Common myeloid progenitor, CD34-positive (primary cell): ENCODE measurements around the gene ADAMTSL1.

Source experiments
- CTCF ChIA-PET: fragments of 350-600 bp; sonication (Branson Sonifier 250); formaldehyde crosslinking; loops from one replicate; lab custom pipeline; 2021; ENCODE audit warnings: antibody characterized with exemption; lab: Charles Lee
- POLR2A ChIA-PET: fragments of 350-600 bp; sonication (Branson Sonifier 250); formaldehyde crosslinking; loops from one replicate; lab custom pipeline; 2021; ENCODE audit warnings: antibody characterized with exemption; lab: Charles Lee
- DNase-seq, 3 donors: peaks; one replicate each; pipeline versions ENCODE4 v3.0.0 to v3.0.0-alpha.2; 2013
- H3K27ac ChIP-seq, 2 experiments: 1 replicate in 1 of 2; 2 replicates in 1 of 2; pipeline ENCODE4 v1.7.0; 2013; ENCODE audit warnings: inconsistent platforms in 2 of 2, low read length in 2 of 2, mild to moderate bottlenecking in 2 of 2, low read depth in 1 of 2, moderate library complexity in 1 of 2; ENCODE audit not compliant: severe bottlenecking in 2 of 2, insufficient read depth in 1 of 2, poor library complexity in 1 of 2
- H3K27me3 ChIP-seq, 5 experiments: replicated peaks in 2 of 5; 1 replicate in 3 of 5; 2 replicates in 2 of 5; pipeline versions ENCODE4 v1.6.1 to v1.7.0; 2013; ENCODE audit warnings: low read length in 4 of 5, mild to moderate bottlenecking in 2 of 5, moderate library complexity in 2 of 5, inconsistent platforms in 1 of 5; ENCODE audit not compliant: insufficient read depth in 5 of 5, control insufficient read depth in 4 of 5
- H3K36me3 ChIP-seq, 4 experiments: 1 replicate in 2 of 4; 2 replicates in 2 of 4; pipeline versions ENCODE4 v1.6.1 to v1.7.0; 2013; ENCODE audit warnings: low read length in 3 of 4, control low read depth in 1 of 4, mild to moderate bottlenecking in 1 of 4; ENCODE audit not compliant: control insufficient read depth in 4 of 4, insufficient read depth in 4 of 4
- H3K4me1 ChIP-seq, 4 experiments: 1 replicate in 3 of 4; 2 replicates in 1 of 4; pipeline versions ENCODE4 v1.6.1 to v1.7.1; 2013; ENCODE audit warnings: low read length in 3 of 4, mild to moderate bottlenecking in 3 of 4, control low read depth in 1 of 4, inconsistent platforms in 1 of 4, moderate library complexity in 1 of 4; ENCODE audit not compliant: control insufficient read depth in 4 of 4, insufficient read depth in 4 of 4; ENCODE audit errors: control extremely low read depth in 1 of 4
- H3K4me3 ChIP-seq, 7 experiments: 1 replicate in 4 of 7; 2 replicates in 3 of 7; pipeline versions ENCODE4 v1.5.1 to v1.7.0; 2013; ENCODE audit warnings: mild to moderate bottlenecking in 7 of 7, low read length in 6 of 7, moderate library complexity in 6 of 7, inconsistent platforms in 2 of 7, low read depth in 2 of 7, control low read depth in 1 of 7; ENCODE audit not compliant: insufficient read depth in 4 of 7, control insufficient read depth in 1 of 7; ENCODE audit errors: extremely low read depth in 1 of 7
- H3K9me3 ChIP-seq, 5 experiments: 1 replicate in 4 of 5; 2 replicates in 1 of 5; pipeline versions ENCODE4 v1.6.1 to v1.7.1; 2013; ENCODE audit warnings: low read length in 4 of 5, mild to moderate bottlenecking in 2 of 5, inconsistent platforms in 1 of 5, low read depth in 1 of 5, moderate library complexity in 1 of 5; ENCODE audit not compliant: control insufficient read depth in 4 of 5, insufficient read depth in 2 of 5; ENCODE audit errors: control extremely low read depth in 1 of 5
- WGBS: methylation state at CpG from one replicate; pipeline ENCODE4 v1.1.5; 2013; ENCODE audit not compliant: insufficient coverage; 5-methylcytosine and 5-hydroxymethylcytosine counted together

Gene ADAMTSL1

DNA sequence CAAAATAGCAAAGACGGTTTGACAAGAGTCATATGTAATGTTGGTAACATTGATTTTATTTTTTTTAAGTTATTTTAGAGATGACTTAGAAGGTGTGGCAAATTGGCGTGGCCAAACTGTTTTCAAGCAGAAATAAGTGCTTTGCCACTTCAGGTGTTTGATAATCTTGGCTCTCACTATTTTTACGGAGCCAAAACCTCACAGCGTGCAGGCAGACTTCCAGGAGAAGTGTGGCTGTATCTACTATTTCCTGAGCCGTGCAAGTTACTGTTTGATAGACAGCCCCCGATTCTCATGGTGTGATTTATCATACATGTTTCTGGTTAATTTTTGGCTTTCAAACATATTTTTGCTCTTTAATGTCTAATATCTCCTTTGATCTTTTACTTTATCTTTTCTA is 269.5 kb downstream of the ADAMTSL1 start:
- DNase-seq = no peak
- POLR2A ChIA-PET = no interaction called here
- no peaks in the 10 kb centered on the region for H3K36me3 ChIP-seq
- no peaks in the 10 kb centered on the region for H3K27me3 ChIP-seq
- H3K27ac ChIP-seq = no peak overlapping the region
- no peaks in the 10 kb centered on the region for H3K9me3 ChIP-seq
- H3K4me3 ChIP-seq = no peak overlapping the region
- 69% methylated on average over 4 of the region's 6 CpGs for WGBS
- CTCF ChIA-PET = no interaction called here
- H3K4me1 ChIP-seq = no peaks in the 10 kb centered on the region

DNA sequence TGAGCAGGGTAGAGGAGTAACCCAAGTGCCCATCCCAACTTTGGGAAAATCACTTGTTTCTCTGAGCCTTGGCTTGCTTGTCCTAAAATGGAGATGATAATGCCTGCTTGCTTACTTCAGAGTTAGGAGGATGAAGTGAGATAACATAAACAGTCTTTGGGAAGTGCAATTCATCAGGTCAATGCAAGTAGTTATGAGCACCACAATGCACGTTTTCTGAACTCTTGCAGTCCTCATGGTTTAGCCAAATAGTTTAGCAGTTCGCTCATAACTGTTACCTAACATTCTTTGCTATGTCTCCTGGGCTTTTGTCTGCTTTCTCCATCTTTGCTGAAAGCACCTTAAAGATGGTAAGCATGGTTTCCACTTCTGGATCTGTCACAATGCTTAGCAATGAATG is 270.0 kb downstream of the ADAMTSL1 start:
- no peak for DNase-seq
- H3K27me3 ChIP-seq = no peaks in the 10 kb centered on the region
- no peak overlapping the region for H3K4me3 ChIP-seq
- H3K9me3 ChIP-seq = no peaks in the 10 kb centered on the region
- H3K36me3 ChIP-seq = no peaks in the 10 kb centered on the region
- H3K4me1 ChIP-seq = no peaks in the 10 kb centered on the region
- WGBS = 84% methylated on average over 2 of the region's 2 CpGs
- ChIA-PET POLR2A (no interaction called here), CTCF (no interaction called here)
- no peak overlapping the region for H3K27ac ChIP-seq

DNA sequence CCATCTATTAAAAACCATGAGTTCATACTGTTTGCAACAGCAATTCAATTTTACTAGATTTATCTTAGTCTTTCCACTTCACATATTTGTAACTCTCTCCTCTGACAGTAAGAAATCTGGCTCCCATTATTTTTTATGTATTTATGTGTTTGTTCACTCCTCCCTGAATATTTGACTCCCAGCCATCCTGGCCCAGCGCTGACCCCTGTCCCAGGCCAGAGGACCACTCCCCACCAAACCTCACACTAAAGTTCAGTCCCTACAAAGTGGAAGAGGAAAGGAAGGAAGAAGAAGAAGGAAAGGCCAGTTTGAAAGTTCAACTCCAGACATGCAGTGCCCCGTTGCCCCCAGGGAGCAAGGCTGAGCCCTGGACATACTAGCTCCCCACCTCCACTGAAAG is 271.8 kb downstream of the ADAMTSL1 start:
- Histone ChIP-seq H3K27ac (no peak overlapping the region), H3K36me3 (no peaks in the 10 kb centered on the region), H3K27me3 (no peaks in the 10 kb centered on the region), H3K4me3 (no peak overlapping the region), H3K4me1 (no peaks in the 10 kb centered on the region), H3K9me3 (no peaks in the 10 kb centered on the region)
- DNase-seq = no peak
- WGBS = 83% methylated on average over 1 of the region's 2 CpGs
- POLR2A ChIA-PET = no interaction called here
- CTCF ChIA-PET = no interaction called here

DNA sequence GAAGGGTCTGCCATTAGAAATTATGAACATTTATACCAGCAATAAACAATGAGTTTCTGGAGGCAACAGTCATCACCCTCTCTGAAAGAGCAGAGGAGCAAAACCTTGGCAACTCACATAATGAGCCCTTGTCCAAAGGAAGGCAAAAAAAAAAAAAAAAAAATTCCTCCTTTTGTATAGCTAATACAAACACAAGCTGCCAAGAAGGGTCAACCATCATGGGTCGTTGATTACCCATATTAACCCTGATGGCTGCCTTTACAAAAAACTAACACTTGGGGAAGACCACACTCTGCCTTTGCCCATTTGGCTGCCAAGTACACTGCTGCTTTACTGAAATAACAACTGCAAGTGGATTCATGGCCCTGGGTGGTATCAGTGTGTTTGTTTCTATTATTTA is 272.7 kb downstream of the ADAMTSL1 start:
- Histone ChIP-seq H3K4me1 (no peaks in the 10 kb centered on the region), H3K4me3 (no peak overlapping the region), H3K9me3 (no peaks in the 10 kb centered on the region), H3K27me3 (no peaks in the 10 kb centered on the region), H3K36me3 (no peaks in the 10 kb centered on the region), H3K27ac (no peak overlapping the region)
- no peak for DNase-seq
- WGBS = 100% methylated on average over 1 of the region's 1 CpG
- ChIA-PET POLR2A (no interaction called here), CTCF (no interaction called here)

GRCh38 chr9:18747595-18747994 is 273.6 kb downstream of the ADAMTSL1 start:
- no peaks in the 10 kb centered on the region for H3K9me3 ChIP-seq
- no peaks in the 10 kb centered on the region for H3K4me1 ChIP-seq
- H3K4me3 ChIP-seq = no peak overlapping the region
- no peaks in the 10 kb centered on the region for H3K36me3 ChIP-seq
- H3K27me3 ChIP-seq = peaks cover 0 to 2% (median 0%) of the 10 kb centered on the region in 5 experiments
- 97% methylated on average over 3 of the region's 3 CpGs for WGBS
- ChIA-PET POLR2A (no interaction called here), CTCF (interaction anchor here (0.9 kb wide), 1 partner anchor 16 kb away, joined by 3 read pairs; no protein-coding TSS in a partner anchor)
- DNase-seq = no peak
- no peak overlapping the region for H3K27ac ChIP-seq

- Histone ChIP-seq H3K27ac (no peak overlapping the region), H3K9me3 (no peaks in the 10 kb centered on the region), H3K4me3 (no peak overlapping the region), H3K27me3 (peaks cover 0 to 2% (median 0%) of the 10 kb centered on the region in 5 experiments), H3K4me1 (no peaks in the 10 kb centered on the region), H3K36me3 (no peaks in the 10 kb centered on the region)
- CTCF ChIA-PET = no interaction called here
- WGBS = 100% methylated on average over 1 of the region's 1 CpG
- DNase-seq = no peak
- POLR2A ChIA-PET = no interaction called here
These were observed 274.3 kb downstream of the ADAMTSL1 start for GRCh38 chr9:18748251-18748701.

DNA sequence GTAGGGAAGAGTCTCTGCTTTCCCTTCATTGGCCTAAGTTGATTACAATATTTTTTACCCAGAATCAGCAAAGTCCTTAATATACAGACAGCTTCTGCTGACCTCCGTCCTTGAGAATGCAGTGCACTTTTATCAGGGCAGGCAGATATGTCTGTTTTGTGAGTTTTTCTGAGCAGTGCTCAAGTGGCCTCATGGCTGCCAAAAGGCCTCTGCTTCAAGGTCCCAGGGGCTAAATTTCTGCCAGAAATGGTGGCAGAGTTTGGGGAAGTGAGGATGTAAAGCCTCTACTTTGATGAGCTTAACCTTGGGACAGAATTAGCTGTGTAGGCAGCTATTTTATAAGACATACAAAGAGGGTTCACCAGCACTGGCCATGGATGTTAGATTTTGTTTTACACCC is 275.8 kb downstream of the ADAMTSL1 start:
- Histone ChIP-seq H3K36me3 (no peaks in the 10 kb centered on the region), H3K4me1 (no peaks in the 10 kb centered on the region), H3K9me3 (no peaks in the 10 kb centered on the region), H3K27me3 (peaks cover 0 to 2% (median 0%) of the 10 kb centered on the region in 5 experiments), H3K4me3 (no peak overlapping the region), H3K27ac (no peak overlapping the region)
- ChIA-PET CTCF (no interaction called here), POLR2A (no interaction called here)
- no peak for DNase-seq
- no CpG with 5 or more reads among the region's 1 CpG for WGBS
